Activated CD4-positive, alpha-beta T cell treated with anti-CD3 and anti-CD28 coated beads, Interleukin-2, amount 10 ng/mL, durations not matched to agents 24 days and 14 days (primary cell): ENCODE data around the gene SLC27A5. TPM values are rescaled to one million over a fixed set of nuclear protein-coding genes. Genes with fewer than 3 reads are reported as not detected.
"Not testable (repeated sequence)": the region's sequence is repeated elsewhere in the genome, so short reads cannot be mapped to it uniquely, and the experiment has no call there.

Source experiments
- DNase-seq: peaks from one replicate; pipeline ENCODE4 v3.0.0; 2022
- H3K27ac Mint-ChIP-seq: one replicate; pipeline ENCODE4 v1.8.0; 2022; ENCODE audit warnings: mild to moderate bottlenecking, mixed read lengths
- H3K27me3 Mint-ChIP-seq: one replicate; pipeline ENCODE4 v1.8.0; 2022; ENCODE audit warnings: mixed read lengths
- H3K36me3 Mint-ChIP-seq: one replicate; pipeline ENCODE4 v1.8.0; 2022; ENCODE audit warnings: low read depth, mild to moderate bottlenecking, mixed read lengths
- H3K4me1 Mint-ChIP-seq: one replicate; pipeline ENCODE4 v1.8.0; 2021; ENCODE audit warnings: mixed read lengths
- H3K4me3 Mint-ChIP-seq: one replicate; pipeline ENCODE4 v1.8.0; 2022; ENCODE audit warnings: mild to moderate bottlenecking, moderate library complexity, mixed read lengths
- H3K9me3 Mint-ChIP-seq: one replicate; pipeline ENCODE4 v1.8.0; 2021; ENCODE audit warnings: mixed read lengths
- intact Hi-C: fragments of 100-400 bp; cut with micrococcal nuclease; formaldehyde crosslinking; loops from one replicate; pipeline ENCODE4 v1.15.1; 2023
- total RNA-seq: library from RNA; stranded (reverse); gene quantifications from 2 replicates; pipeline ENCODE4 v1.2.3, GENCODE V29; 2022

The SLC27A5 gene
- total RNA-seq, 1 donor from 2014 or later, result 24.6 TPM

DNA sequence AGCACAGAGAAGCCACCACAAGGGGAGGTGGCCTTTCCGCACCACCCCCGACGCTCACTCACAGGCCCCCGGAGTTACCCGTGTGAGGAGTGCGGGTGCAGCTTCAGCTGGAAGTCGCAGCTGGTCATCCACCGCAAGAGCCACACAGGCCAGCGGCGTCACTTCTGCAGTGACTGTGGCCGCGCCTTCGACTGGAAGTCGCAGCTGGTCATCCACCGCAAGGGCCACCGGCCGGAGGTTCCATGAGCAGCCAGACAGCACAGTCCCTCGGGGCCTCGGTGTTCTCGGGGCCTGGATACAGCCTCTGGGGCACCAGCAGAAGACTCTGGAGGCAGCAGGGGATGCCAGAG is 31.3 kb downstream of the SLC27A5 start:
- no peak overlapping the region for H3K4me3 Mint-ChIP-seq
- H3K27ac Mint-ChIP-seq, result no peak overlapping the region
- no peaks in the 10 kb centered on the region for H3K27me3 Mint-ChIP-seq
- DNase-seq, result no peak
- H3K36me3 Mint-ChIP-seq, result peaks cover 13% of the 10 kb centered on the region
- intact Hi-C loops, result no loop called here
- H3K4me1 Mint-ChIP-seq, result peaks cover 8% of the 10 kb centered on the region
- no peaks in the 10 kb centered on the region for H3K9me3 Mint-ChIP-seq

DNA sequence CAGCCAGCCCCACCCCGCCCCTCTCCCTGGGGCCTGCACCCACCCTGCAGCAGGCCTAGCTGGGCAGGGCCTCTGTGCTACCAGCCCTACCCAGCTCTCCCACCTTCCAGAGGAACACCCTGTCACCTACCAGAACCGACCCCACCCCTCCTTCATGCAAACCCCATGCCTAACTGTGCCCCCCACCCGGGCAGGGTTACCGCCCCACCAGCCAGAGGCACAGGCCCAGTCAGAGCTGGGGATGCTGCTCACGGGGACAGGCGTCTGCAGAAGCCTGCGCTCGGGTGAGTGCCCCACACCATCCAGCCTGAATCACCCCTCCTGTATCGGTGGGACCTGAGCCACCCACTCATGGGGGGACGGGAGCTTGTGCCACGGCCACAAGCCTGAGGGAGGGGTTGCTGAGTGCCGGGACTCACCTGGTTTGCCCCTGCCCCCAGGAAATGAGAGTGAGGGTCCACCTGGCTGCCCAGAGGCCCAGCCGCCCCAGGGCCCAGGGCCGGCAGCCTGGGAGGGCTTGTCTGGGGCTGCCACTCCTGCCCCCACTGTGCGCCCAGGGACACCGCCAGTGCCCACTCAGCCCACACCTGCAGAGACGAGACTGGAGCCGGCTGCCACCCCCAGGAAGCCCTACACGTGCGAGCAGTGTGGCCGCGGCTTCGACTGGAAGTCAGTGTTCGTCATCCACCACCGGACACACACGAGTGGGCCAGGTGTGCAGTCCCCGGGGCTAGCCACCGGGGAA is 31.9 kb downstream of the SLC27A5 start:
- Mint-ChIP-seq H3K36me3 (peaks cover 13% of the 10 kb centered on the region), H3K9me3 (no peaks in the 10 kb centered on the region), H3K27ac (no peak overlapping the region), H3K4me3 (no peak overlapping the region), H3K27me3 (no peaks in the 10 kb centered on the region), H3K4me1 (peaks cover 12% of the 10 kb centered on the region)
- intact Hi-C loops, result no loop called here
- no peak for DNase-seq

- DNase-seq, result no peak
- Mint-ChIP-seq H3K9me3 (no peaks in the 10 kb centered on the region), H3K27me3 (no peaks in the 10 kb centered on the region), H3K4me3 (no peak overlapping the region), H3K4me1 (peaks cover 16% of the 10 kb centered on the region), H3K36me3 (peaks cover 15% of the 10 kb centered on the region), H3K27ac (peak overlapping the region; percentile 11)
- intact Hi-C loops, result no loop called here
Observed at GRCh38 chr19:58479303-58479702, 32.5 kb downstream of the SLC27A5 start.

DNA sequence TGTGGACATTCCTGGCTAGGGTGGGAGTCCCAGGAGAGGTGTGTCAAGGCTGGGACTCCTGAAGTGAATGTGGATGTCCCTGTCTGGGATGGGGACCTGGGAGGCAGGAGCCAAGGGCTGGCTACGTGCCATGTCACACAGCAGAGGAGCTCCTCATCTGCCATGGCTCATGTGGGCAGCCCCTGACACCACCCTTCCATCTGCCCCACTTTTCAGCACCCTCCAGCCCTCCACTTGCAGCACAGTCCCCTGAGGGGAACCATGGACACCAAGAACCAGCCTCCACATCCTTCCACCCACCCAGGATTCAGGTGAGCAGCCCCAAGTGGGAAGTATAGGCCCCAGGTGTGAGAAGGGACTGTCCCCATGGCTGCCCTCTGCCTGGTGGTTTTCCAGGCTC is 33.9 kb downstream of the SLC27A5 start:
- H3K4me3 Mint-ChIP-seq, result peak overlapping the region; percentile 15

DNA sequence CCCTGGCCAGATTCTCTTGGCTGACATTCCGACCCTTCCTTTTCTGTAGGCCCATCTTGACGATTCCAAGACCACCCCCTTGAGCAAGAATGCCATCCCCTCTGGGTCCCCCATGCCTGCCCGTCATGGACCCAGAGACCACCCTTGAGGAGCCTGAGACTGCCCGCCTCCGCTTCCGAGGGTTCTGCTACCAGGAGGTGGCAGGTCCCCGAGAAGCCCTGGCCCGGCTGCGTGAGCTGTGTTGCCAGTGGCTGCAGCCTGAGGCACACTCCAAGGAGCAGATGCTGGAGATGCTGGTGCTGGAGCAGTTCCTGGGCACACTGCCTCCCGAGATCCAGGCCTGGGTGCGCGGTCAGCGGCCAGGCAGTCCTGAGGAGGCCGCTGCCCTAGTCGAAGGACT is 34.7 kb downstream of the SLC27A5 start:
- peak overlapping the region; percentile 97 for H3K27ac Mint-ChIP-seq
- intact Hi-C loops, result loop anchor here (2.0 kb wide), 2 partner anchors 68 to 78 kb away; partner anchors contain the start of genes CHMP2A and ZNF584
- DNase-seq, result no peak
- H3K4me1 Mint-ChIP-seq, result peaks cover 19% of the 10 kb centered on the region
- H3K27me3 Mint-ChIP-seq, result no peaks in the 10 kb centered on the region
- peak overlapping the region; percentile 93 for H3K4me3 Mint-ChIP-seq
- no peaks in the 10 kb centered on the region for H3K9me3 Mint-ChIP-seq
- peaks cover 18% of the 10 kb centered on the region for H3K36me3 Mint-ChIP-seq

More for the DNA sequence above, 33.9 kb downstream of the SLC27A5 start:
- Mint-ChIP-seq H3K4me1 (peaks cover 19% of the 10 kb centered on the region), H3K27me3 (no peaks in the 10 kb centered on the region), H3K36me3 (peaks cover 18% of the 10 kb centered on the region), H3K27ac (peak overlapping the region; percentile 34), H3K9me3 (no peaks in the 10 kb centered on the region)
- intact Hi-C loops, result loop anchor here (2.0 kb wide), 2 partner anchors 69 to 77 kb away; partner anchors contain the start of genes CHMP2A and ZNF584
- no peak for DNase-seq

- intact Hi-C loops, result loop anchor here (1.0 to 2.0 kb wide), 8 partner anchors 23 to 171 kb away; partner anchors contain the start of genes CHMP2A, ERVK3-1, ZBTB45 and ZNF324B
- Mint-ChIP-seq H3K27me3 (no peaks in the 10 kb centered on the region), H3K9me3 (no peaks in the 10 kb centered on the region), H3K27ac (peak overlapping the region; percentile 97), H3K36me3 (peaks cover 22% of the 10 kb centered on the region), H3K4me3 (peak overlapping the region; percentile 93), H3K4me1 (peaks cover 19% of the 10 kb centered on the region)
- no peak for DNase-seq
Observed at GRCh38 chr19:58476498-58477015, 35.2 kb downstream of the SLC27A5 start.

DNA sequence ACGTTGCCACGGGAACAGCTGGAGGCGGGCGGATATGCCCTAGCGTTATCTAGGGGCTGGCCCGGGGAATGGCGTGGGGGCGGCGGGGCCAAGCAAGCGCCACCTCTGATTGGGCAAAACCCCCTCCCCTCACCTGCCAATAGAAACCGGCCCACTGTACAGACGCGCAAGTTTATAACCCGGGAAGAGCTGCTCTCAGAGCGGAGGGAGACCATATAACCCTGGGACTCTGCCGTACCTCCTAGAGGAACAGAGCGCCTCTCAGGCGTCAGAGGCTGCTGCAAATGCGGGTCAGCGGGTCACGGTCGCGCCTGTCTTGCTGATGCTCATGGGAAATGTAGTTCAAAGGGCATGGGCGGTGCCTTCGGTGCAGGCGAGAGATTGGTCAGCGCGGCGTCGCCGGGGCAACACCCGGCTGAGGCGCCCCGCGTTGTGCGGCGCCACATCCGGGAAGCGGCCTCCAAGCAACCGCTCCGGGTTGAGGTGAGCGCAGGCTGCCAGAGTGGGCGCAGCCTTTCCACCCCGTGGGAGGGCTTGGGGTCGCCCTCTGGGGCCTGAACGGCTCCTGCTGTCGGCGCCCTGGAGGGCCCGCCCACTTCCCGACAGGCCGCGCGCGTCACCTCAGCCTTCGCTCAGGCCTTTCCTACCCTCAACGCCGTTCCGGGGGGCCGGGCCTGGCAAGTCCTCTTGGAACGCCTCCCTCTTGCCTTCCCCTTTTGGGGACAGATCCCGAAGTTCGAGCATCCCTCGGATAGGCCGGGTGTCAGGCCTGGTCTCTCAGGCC is 35.9 kb downstream of the SLC27A5 start, which contains the start of gene ZNF446:
ZNF446 (plus strand) TSS at position 639 of the 784 bp plus-strand sequence. CDS start 867 bp downstream, outside the sequence.
- H3K4me1 Mint-ChIP-seq, result peaks cover 19% of the 10 kb centered on the region
- H3K4me3 Mint-ChIP-seq, result peak within 1 kb of the TSS; percentile 93
- peak; percentile 99 for DNase-seq
- peaks cover 23% of the 10 kb centered on the region for H3K36me3 Mint-ChIP-seq
- H3K27ac Mint-ChIP-seq, result peak within 1 kb of the TSS; percentile 97
- no peaks in the 10 kb centered on the region for H3K27me3 Mint-ChIP-seq
- H3K9me3 Mint-ChIP-seq, result no peaks in the 10 kb centered on the region
- intact Hi-C loops, result loop anchor here (1.0 to 2.0 kb wide), 10 partner anchors 9 to 171 kb away; partner anchors contain the start of genes CHMP2A, ERVK3-1, ZBTB45 and ZNF324

- H3K36me3 Mint-ChIP-seq, result peaks cover 27% of the 10 kb centered on the region
- DNase-seq, result peak; percentile 56
- peak overlapping the region; percentile 97 for H3K27ac Mint-ChIP-seq
- H3K4me3 Mint-ChIP-seq, result peak overlapping the region; percentile 93
- peaks cover 19% of the 10 kb centered on the region for H3K4me1 Mint-ChIP-seq
- H3K9me3 Mint-ChIP-seq, result no peaks in the 10 kb centered on the region
- H3K27me3 Mint-ChIP-seq, result no peaks in the 10 kb centered on the region
- intact Hi-C loops, result loop anchor here (1.0 to 2.0 kb wide), 2 partner anchors 8 to 94 kb away; partner anchors contain the start of genes ZNF324 and ZNF837
Observed at GRCh38 chr19:58474997-58475713, 36.6 kb downstream of the SLC27A5 start.

GRCh38 chr19:58474291-58474996 is 37.3 kb downstream of the SLC27A5 start:
- Mint-ChIP-seq H3K27ac (peak overlapping the region; percentile 6), H3K36me3 (peaks cover 30% of the 10 kb centered on the region), H3K4me3 (peak overlapping the region; percentile 15), H3K27me3 (no peaks in the 10 kb centered on the region), H3K9me3 (no peaks in the 10 kb centered on the region), H3K4me1 (peaks cover 19% of the 10 kb centered on the region)
- DNase-seq, result no peak
- intact Hi-C loops, result loop anchor here (2.0 kb wide), 1 partner anchor 94 kb away; the partner anchor contains the start of gene ZNF837

DNA sequence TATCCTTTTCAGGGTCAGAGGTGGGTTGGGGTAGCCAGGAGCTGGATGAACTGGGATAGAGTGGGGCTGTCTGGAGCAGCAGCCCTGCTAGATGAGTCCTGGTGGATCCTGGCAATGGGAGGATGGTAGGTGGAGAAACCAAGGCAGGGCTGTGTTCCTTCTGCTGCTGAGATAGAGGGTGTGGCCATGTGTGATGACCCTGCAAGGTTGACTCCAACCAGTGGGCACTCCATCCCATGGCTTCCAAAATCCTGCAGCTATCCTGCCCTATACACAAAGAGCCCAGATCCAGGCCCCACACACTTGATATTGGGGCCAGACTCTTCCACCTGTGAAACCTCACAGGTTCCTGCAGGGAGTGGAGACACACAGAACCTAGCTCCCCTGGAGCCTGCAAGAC is 38.0 kb downstream of the SLC27A5 start:
- H3K27me3 Mint-ChIP-seq, result no peaks in the 10 kb centered on the region
- H3K36me3 Mint-ChIP-seq, result peaks cover 26% of the 10 kb centered on the region
- H3K9me3 Mint-ChIP-seq, result no peaks in the 10 kb centered on the region
- peaks cover 19% of the 10 kb centered on the region for H3K4me1 Mint-ChIP-seq
- intact Hi-C loops, result loop anchor here (2.0 kb wide), 1 partner anchor 93 kb away; the partner anchor contains the start of gene ZNF837
- no peak for DNase-seq
- H3K4me3 Mint-ChIP-seq, result peak overlapping the region; percentile 15
- H3K27ac Mint-ChIP-seq, result no peak overlapping the region

- Mint-ChIP-seq H3K4me3 (no peak overlapping the region), H3K36me3 (peaks cover 27% of the 10 kb centered on the region), H3K27me3 (no peaks in the 10 kb centered on the region), H3K27ac (no peak overlapping the region), H3K4me1 (peaks cover 26% of the 10 kb centered on the region), H3K9me3 (no peaks in the 10 kb centered on the region)
- no peak for DNase-seq
- intact Hi-C loops, result no loop called here
Observed at GRCh38 chr19:58471736-58472135, 40.1 kb downstream of the SLC27A5 start.

DNA sequence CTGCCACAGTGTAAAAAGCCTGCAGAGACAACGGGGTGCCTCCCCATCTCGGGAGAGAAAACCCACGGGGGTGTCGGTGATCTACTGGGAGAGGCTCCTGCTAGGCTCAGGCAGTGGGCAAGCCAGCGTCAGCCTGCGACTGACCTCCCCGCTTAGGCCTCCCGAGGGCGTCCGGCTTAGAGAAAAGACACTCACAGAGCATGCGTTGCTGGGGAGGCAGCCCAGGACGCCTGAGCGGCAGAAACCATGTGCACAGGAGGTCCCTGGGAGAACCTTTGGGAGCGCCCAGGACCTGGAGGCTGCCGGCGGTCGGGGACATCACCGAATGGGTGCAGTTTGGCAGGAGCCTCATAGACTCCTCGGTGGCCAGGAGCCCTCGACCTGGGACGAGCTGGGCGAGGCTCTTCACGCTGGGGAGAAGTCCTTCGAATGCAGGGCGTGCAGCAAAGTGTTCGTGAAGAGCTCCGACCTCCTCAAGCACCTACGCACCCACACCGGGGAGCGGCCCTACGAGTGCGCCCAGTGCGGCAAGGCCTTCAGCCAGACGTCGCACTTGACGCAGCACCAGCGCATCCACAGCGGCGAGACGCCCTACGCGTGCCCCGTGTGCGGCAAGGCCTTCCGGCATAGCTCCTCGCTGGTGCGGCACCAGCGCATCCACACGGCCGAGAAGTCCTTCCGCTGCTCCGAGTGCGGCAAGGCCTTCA is 40.8 kb downstream of the SLC27A5 start:
- Mint-ChIP-seq H3K4me1 (peaks cover 28% of the 10 kb centered on the region), H3K36me3 (peaks cover 27% of the 10 kb centered on the region)
- intact Hi-C loops, H3K27ac Mint-ChIP-seq, H3K4me3 Mint-ChIP-seq, DNase-seq, H3K27me3 Mint-ChIP-seq, H3K9me3 Mint-ChIP-seq: not testable (repeated sequence)
